Endothelial cell of hepatic sinusoid (primary cell): ENCODE results near the gene RPAP2.

ENCODE experiments used
- in situ Hi-C: cut with HindIII; loops from 2 replicates; pipeline ENCODE4 v1.10.0; 2017; ENCODE audit warnings: low sequenced_read_pairs

Gene RPAP2

DNA sequence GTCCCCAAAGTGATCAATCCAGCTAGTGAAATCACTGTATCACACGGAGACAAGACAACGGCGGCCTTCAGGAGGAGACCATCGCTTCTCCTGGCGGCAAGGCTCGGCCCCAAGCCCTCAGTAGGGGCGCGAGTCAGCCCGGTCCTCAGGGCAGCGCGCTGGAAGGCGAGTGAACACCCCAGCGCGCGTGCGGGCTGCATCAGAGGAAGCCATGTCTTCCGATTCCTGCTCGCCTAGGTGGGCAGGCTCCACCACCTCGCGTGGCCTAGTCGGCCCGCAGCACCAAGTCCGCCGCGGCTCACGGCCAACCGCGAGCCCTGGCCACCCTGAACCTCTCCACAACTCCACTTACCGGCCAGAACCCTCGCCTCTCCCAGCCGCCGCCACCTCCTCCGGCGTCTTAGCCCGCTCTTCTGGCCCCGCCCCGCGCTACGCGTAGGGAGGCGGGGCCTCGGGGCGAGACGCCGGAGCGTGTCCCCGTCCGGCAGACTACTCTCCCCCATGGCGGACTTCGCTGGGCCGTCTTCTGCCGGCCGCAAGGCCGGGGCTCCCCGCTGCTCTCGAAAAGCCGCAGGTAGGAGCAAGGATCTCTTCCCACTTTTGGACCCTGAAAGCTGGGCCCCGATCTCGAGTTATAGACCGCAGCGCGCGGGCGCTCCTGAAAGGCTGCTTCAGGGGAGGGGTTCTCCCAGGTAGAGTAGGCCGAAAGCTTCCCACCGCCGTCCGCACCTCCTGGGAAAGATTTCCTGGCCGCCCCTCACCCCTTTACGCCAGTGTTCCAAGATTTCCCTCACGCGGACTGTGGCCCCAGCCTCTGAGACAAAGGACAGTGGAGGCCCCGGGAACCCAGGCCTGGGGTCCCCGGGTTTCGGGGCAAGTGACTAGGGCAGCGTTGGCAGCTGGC, at the start of gene RPAP2, which contains the start of gene GLMN:
TSS of gene RPAP2 (plus strand) at position 487 of the 904 bp plus-strand sequence. CDS start at position 502, 15 bp downstream.
TSS of gene GLMN (minus strand) at position 415 of the 904 bp plus-strand sequence. CDS start 988 bp downstream, outside the sequence.
- in situ Hi-C loops, result loop anchor here (25.0 kb wide), 1 partner anchor 787 kb away; the partner anchor contains the start of gene CDC7

DNA sequence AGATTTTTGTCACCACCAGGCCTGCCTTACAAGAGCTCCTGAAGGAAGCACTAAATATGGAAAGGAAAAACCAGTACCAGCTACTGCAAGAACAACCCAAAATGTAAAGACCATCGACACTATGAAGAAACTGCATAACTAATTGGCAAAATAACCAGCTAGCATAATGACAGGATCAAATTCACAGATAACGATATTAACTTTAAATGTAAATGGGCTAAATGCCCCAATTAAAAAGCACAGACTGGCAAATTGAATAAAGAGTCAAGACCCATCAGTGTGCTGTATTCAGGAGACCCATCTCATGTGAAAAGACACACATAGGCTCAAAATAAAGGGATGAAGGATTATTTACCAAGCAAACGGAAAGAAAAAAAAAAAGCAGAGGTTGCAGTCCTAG, 44.1 kb upstream of the RPAP2 start:
- in situ Hi-C loops, result loop anchor here (25.0 kb wide), 1 partner anchor 267 kb away; no protein-coding TSS in a partner anchor

DNA sequence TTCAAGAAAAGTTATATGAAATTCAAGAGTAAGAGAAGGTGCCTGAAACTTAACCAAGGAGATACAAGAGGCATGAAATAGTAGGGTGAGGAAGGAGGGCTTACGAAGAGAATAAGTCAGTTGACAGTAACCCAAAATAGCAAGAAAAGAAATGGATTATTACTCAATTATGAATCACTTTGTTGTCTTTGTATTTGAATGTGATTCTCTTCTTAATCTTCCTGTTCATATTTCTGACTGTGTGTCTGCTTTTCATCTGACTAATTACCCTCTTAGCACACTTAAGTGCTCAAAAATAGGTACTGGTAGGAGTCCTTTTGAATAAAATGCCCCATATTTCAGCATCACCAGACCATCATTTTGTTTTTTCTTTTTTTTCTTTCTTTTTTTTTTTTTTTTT, 39.5 kb upstream of the RPAP2 start:
- in situ Hi-C loops, result loop anchor here (25.0 kb wide), 1 partner anchor 272 kb away; no protein-coding TSS in a partner anchor

DNA sequence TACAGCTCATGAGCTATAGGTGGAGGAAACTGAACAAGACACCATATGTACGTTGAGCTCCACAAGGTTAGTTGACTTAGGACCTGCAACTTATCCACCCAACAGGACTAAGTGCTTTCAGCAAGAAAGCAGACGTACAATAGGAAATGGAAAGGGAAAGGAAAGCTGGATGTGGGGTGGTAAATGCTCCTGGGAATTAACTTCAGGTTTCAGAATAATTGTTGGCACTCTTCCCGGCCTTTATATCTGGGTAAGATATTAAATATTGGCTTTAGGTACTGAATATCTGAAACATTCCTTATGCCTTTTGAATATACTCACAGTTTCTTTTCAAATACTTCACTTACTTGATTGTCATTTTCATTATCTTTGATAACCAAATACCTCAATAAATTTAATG, 36.3 kb upstream of the RPAP2 start:
- in situ Hi-C loops, result loop anchor here (25.0 kb wide), 1 partner anchor 275 kb away; no protein-coding TSS in a partner anchor

DNA sequence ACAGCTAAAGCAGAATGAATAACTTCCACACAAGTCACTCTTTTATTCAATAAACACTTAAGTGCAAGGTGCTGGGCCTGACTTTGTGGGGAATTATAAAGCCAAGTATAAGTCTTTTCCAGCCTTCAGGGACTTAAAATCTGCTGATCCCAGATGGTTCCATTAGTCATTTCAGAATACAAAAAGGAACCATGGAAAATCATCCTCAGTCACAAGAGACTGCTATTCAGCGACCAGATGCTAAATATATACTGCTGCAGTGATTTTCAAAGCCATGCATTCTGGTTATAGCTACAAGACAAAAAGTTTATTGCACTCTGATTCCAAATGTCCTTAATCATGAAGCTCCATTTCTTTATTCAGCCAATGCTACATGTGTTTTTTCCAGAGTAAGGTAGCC, 25.8 kb upstream of the RPAP2 start:
- in situ Hi-C loops, result loop anchor here (25.0 kb wide), 1 partner anchor 286 kb away; no protein-coding TSS in a partner anchor

DNA sequence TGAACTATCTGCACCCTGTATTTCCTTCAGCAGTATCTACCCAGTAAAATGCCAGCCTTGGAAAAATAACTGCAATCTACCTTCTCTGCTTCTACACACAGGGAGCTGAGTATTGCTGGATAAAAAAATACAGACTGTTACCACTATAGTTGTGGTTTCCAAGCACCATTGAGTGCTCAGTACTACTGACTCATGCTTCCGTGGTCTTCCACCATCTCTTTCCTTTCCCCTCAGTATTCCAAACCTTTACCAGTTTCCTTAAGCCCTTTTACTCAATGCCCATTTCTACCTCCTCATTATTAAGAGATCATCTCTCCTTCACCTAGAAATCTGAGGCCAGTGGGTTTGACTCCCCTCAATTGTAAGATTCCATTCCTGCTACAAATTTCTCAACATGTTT, 23.9 kb upstream of the RPAP2 start:
- in situ Hi-C loops, result loop anchor here (25.0 kb wide), 2 partner anchors 288 to 763 kb away; partner anchors contain the start of gene CDC7

DNA sequence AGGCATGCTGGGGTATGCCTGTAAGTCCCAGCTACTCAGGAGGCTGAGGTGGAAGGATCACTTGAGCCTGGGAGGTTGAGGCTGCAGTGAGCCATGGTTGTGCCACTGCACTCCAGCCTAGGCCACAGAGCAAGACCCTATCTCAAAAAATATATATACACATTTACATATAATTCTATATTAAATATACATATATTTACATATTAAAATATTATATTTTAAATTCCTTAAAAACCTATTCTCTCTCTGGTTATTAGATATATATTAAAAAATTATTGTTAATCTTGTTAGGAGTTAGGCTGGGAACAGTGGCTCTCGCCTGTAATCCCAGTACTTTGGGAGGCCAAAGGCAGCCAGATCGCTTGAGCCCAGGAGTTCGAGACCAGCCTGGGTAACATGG, 22.8 kb upstream of the RPAP2 start:
- in situ Hi-C loops, result loop anchor here (25.0 kb wide), 1 partner anchor 764 kb away; the partner anchor contains the start of gene CDC7

DNA sequence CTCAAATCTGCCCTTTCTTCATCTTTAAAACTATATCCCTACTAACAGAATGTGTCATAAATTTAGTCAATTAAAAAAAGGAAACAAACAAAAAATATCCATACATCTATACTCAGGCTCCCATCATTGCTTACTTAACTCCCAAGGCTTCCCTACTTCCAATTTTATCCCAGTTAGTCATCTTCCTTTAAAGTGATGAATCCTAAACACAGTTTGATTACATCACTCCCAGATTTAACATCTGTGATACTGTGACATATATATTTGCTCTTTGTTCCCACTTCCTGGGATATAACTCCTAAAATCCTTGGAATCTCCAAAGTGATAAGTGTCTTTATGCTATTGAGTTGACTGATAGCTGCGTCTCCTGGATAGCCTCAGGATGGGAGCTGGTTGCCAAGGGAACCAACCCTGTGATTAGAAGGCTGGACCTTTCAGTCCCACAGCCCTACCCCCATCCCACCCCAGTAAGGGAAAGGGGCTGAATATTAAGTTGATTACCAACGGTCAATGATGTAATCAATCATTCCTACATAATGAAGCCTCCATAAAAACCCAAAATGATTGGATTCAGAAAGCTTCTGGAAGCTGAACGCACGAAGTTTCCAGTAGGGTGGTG, 21.6 kb upstream of the RPAP2 start:
- in situ Hi-C loops, result loop anchor here (25.0 kb wide), 1 partner anchor 765 kb away; the partner anchor contains the start of gene CDC7

DNA sequence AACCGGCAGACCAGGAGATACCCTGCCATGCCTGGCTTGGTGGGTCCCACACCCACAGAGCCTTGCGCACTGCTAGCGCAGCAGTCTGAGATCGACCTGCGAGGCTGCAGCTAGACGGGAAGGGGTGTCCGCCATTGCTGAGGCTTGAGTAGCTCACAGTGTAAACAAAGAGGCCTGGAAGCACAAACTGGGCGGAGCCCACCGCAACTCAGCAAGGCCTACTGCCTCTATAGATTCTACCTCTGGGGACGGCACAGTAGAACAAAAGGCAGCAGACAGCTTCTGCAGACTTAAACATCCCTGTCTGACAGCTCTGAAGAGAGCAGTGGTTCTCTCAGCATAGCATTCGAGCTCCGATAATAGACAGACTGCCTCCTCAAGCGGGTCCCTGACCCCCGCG, 19.1 kb upstream of the RPAP2 start:
- in situ Hi-C loops, result loop anchor here (25.0 kb wide), 1 partner anchor 767 kb away; the partner anchor contains the start of gene CDC7

DNA sequence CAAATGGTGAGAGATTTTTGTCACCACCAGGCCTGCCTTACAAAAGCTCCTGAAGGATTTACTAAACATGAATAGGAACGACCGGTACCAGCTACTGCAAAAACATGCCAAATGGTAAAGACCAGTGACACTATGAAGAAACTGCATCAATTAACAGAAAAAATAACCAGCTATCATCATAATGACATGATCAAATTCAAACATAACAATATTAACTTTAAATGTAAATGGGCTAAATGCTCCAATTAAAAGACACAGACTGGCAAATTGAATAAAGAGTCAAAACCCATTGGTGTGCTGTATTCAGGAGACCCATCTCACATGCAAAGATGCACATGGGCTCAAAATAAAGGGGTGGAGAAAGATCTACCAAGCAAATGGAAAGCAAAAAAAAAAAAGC, 17.4 kb upstream of the RPAP2 start:
- in situ Hi-C loops, result loop anchor here (25.0 kb wide), 1 partner anchor 769 kb away; the partner anchor contains the start of gene CDC7

DNA sequence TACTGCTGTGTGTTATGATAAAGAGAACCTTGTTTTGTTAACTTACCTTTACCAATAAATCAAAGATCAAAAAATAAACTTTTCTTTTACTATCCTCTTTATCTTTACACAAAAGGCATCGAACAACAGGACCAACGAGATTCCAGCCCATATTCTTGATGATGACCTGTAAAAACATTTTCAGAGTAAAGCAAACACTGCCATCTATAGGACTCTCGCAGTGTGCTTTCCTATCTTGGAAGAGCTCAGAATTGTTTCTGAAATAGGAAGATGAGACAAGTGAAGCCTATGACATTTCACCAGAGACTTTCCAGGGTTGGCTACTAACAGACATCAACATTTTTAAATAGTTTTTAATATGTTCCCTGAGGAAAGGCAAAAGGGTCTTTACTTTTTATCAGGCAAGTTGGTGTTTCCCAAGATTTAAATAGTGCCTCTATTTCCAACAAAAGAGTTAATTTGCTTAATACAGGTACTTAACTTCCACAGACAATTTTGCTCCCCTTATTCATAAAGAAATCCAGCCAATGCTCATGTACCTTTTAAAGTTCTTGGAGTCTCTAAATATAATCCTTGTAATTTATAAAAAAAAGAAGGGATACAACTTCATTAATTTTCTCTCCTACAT, 7.4 kb upstream of the RPAP2 start:
- in situ Hi-C loops, result loop anchor here (25.0 kb wide), 1 partner anchor 779 kb away; the partner anchor contains the start of gene CDC7

DNA sequence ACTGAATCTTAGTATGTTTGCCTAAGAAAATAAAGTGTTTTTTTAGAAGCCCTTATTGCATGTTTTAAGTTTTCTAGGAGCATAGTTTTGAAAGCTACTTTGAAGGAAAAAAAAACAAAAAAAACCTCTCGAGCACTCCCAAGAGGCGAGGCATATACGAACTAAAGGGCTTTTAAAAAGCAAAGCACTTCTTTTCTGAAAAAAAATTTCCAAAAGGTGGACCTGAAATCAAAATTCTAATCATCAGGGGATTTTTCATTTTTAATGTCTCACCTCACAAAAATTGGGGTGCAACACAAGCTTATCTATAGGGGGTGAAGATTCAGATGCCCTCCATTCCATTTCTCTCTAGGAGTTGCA, 666 bp upstream of the RPAP2 start:
- in situ Hi-C loops, result loop anchor here (25.0 kb wide), 1 partner anchor 786 kb away; the partner anchor contains the start of gene CDC7

DNA sequence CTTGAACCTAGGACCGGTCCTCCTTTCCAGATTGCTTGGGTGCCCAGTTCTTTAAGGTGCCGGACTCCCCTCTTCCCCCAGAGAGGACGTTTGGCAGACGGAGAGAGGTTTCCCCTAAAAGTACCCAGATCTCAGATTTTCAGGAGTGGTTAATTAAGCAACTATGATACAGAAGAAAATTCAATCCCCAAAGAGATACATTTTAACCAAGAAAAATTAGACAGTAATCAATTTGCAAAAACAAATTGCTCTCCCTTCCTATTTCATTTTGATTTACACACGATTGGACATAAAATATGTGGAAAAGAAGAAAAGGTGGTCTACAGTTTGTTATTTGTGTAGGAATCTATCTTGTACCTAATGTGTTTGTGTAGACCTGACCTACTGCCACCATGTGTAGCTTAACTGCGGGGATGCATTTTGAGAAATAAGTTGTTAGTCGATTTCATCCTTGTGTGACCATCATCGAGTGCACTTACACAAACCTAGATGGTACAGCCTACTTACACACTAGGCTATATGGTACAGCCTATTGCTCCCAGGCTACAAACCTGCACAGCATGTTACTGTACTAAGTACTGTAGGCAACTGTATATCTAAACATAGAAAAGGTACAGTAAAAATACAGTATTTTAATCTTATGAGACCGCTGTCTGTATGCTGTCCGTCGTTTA, 755 bp downstream of the RPAP2 start:
- in situ Hi-C loops, result loop anchor here (25.0 kb wide), 2 partner anchors 288 to 787 kb away; partner anchors contain the start of gene CDC7

DNA sequence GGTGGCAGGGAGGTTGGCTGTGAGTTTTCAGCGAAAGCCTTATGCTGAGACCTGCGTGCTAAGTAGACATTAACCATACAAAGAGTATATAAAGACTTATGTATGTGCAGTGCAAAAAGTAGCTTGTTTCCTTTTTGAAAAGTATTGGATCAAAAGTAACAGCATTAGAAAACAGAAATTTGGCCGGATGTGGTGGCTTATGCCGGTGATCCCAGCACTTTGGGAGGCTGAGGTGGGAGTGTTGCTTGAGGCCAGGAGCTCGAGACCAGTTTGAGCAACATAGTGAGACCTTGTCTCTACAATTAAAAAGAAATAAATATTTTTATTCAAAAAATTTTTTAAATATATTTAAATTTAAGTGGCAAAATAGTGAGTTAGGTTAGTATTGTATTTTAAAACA, 2.2 kb downstream of the RPAP2 start:
- in situ Hi-C loops, result loop anchor here (25.0 kb wide), 1 partner anchor 286 kb away; no protein-coding TSS in a partner anchor

DNA sequence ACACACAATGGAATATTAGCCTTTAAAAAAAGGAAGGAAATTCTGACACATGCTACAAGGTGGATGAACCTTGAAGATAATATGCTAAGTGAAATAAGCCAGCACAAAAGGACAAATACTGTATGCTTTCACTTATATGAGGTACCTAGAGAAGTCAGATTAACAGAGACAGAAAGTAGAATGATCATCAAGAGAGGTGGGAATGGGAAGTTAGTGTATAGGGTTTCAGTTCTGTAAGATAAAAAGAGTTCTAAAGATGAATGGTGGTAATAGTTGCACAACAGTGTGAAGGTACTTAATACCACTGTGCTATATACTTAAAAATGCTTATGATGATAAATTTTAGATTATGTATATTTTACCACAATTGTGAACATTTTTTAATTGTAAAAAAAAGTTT, 7.2 kb downstream of the RPAP2 start:
- in situ Hi-C loops, result loop anchor here (25.0 kb wide), 1 partner anchor 281 kb away; no protein-coding TSS in a partner anchor

DNA sequence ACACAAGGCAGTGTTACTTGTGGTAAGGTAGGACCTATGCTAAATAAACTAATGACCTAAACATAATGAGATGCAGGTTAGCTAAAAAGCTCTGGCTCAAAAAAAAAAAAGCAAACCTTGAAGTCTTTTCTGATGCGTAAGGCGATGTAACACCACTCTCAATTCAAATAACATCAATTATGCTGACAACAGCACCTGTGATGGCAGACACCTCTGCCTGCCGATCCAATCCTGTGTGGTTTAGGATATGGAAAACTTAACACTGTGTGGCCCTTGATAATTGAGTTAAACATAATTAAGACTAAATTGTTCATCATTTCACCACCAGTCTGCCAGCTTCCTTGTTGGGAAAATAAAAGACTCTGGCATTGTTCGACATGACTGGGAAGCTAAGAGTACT, 9.1 kb downstream of the RPAP2 start:
- in situ Hi-C loops, result loop anchor here (25.0 kb wide), 1 partner anchor 279 kb away; no protein-coding TSS in a partner anchor

DNA sequence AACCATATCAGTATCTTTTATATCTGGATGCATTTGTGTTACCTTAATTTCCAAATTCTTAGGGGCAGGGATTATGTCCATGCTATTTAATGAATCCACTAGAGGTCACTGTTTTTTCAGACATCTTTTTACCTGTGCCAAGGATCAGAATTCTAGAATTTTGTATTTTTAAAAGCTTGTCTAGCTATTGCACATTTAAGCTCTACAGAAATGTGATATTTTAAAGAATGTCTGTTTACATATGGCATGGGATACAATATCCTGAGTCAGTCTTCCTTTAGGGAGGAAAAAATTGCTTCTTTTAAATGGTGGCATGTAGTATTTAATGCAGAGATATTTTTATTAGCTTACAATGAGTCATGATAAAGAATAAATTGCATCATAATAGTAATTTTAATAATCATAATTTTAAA, 11.3 kb downstream of the RPAP2 start:
- in situ Hi-C loops, result loop anchor here (25.0 kb wide), 1 partner anchor 277 kb away; no protein-coding TSS in a partner anchor

DNA sequence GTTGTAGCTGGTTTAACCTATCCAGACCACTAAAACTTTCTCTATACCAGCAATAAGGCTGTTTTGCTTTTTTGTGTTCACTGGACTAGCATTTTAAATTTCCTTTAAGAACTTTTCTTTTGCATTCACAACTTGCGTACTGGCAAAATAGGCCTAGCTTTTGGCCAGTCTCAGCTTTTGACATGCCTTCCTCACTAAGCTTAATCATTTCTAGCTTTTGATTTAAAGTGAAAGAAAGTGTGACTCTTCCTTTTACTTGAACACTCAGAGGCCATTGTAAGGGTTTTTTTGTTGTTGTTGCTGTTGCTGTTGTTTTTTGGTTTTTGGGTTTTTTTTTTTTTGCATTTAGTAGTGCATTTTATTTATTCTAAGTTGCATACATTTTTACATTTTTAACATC, 15.2 kb downstream of the RPAP2 start:
- in situ Hi-C loops, result loop anchor here (25.0 kb wide), 1 partner anchor 273 kb away; no protein-coding TSS in a partner anchor

DNA sequence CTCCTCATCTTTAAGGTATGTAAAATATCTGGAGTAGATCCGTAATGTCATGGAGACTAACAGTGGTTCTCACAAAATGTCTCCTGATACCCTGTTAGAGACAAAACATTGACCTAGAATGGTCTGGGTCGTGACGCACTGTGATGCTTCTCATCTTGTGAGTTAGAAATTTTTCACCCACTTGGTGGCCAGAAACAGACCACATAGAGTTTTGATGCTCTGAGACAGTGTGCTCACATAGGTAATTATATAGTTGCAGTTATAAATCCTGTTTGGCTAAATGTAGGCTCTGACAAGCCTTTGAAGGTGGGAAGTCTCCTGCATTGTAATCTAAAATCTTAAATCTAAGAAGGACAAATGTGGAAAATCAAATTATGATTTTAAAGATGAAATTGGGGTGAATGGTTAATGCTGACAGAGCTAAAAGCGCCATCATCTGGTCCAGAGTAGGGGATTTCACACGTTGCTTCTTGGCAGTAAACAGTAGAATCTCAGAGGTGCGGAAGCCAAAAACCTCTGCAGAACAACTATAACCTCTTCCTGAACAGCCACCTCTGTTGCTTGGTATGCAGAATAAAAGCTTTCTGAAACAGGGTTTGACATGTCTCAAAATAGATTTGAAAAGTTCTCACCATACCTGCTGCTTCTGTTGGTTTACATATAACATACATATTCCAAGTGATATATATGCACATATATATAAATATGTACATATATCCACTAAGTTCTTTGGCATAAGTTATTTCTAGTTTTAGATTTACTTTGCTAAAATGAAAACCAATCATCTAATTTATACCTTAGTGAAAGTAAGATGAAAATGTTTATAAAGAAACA, 17.1 kb downstream of the RPAP2 start:
- in situ Hi-C loops, result loop anchor here (25.0 kb wide), 1 partner anchor 271 kb away; no protein-coding TSS in a partner anchor
